Epithelial cell of esophagus (primary cell): Measurements from ENCODE around the gene MAP1LC3B.

ENCODE experiments used
- DNase-seq: peaks from one replicate; pipeline ENCODE4 v3.0.0; 2010; ENCODE audit warnings: low read depth
- H3K4me3 ChIP-seq: 2 replicates; pipeline ENCODE4 v1.5.1; 2011; ENCODE audit warnings: mild to moderate bottlenecking, low read length, control low read depth
- CTCF ChIP-seq: IDR thresholded peaks from 2 replicates; pipeline ENCODE4 v1.5.1; 2011; ENCODE audit warnings: low read depth, mild to moderate bottlenecking, low read length, control low read depth, inconsistent platforms; ENCODE audit not compliant: insufficient read depth; ENCODE audit errors: missing control alignments

Gene MAP1LC3B

GRCh38 chr16:87417528-87417910 lies 25.4 kb downstream of the MAP1LC3B start:
- no peak for DNase-seq
- no peak for TF ChIP-seq CTCF
- no peak overlapping the region for H3K4me3 ChIP-seq

- no peak for TF ChIP-seq CTCF
Measured at GRCh38 chr16:87418216-87418615, 26.1 kb downstream of the MAP1LC3B start.

GRCh38 chr16:87418644-87419043 lies 26.5 kb downstream of the MAP1LC3B start:
- H3K4me3 ChIP-seq: no peak overlapping the region
- DNase-seq: no peak
- TF ChIP-seq CTCF: no peak

More at GRCh38 chr16:87418216-87418615, 26.1 kb downstream of the MAP1LC3B start:
- H3K4me3 ChIP-seq: no peak overlapping the region
- no peak for DNase-seq

- TF ChIP-seq CTCF: peak; percentile 40
- DNase-seq: no peak
- no peak overlapping the region for H3K4me3 ChIP-seq
Measured at GRCh38 chr16:87420026-87421002, 28.2 kb downstream of the MAP1LC3B start.

GRCh38 chr16:87421003-87421912 lies 29.1 kb downstream of the MAP1LC3B start:
- H3K4me3 ChIP-seq: no peak overlapping the region
- no peak for TF ChIP-seq CTCF
- no peak for DNase-seq

GRCh38 chr16:87422106-87422505 lies 30.0 kb downstream of the MAP1LC3B start:
- DNase-seq: no peak
- no peak overlapping the region for H3K4me3 ChIP-seq
- TF ChIP-seq CTCF: no peak
